ENCODE measurements around the gene SLC16A8. TPM values are rescaled to one million over a fixed set of nuclear protein-coding genes. Genes with fewer than 3 reads are reported as not detected.
A peak's percentile ranks its signal among the peaks of the same experiment; 100 is the strongest.

SLC16A8 gene
- not detected in 2 replicates for total RNA-seq

- Histone ChIP-seq H3K9me3 (ENCODE audit: low read depth, low read length) (no peaks in the 10 kb centered on the region), H3K79me2 (ENCODE audit: insufficient read depth, low read length) (no peaks in the 10 kb centered on the region), H3K27me3 (ENCODE audit: insufficient read depth, low read length) (peaks cover 19% of the 10 kb centered on the region), H3K27ac (ENCODE audit: low read depth, low read length) (no peak within 1 kb of the TSS), H3K4me1 (ENCODE audit: insufficient read depth, low read length) (peaks cover 4% of the 10 kb centered on the region), H3K4me3 (ENCODE audit: insufficient read depth, low read length) (no peak within 1 kb of the TSS), H3K36me3 (ENCODE audit: insufficient read depth, low read length) (no peaks in the 10 kb centered on the region), H3K4me2 (ENCODE audit: insufficient read depth, low read length) (no peak within 1 kb of the TSS), H4K20me1 (ENCODE audit: insufficient read depth, low read length) (peaks cover 3% of the 10 kb centered on the region), H2AFZ (ENCODE audit: low read length) (no peak within 1 kb of the TSS)
- no peak for TF ChIP-seq CTCF (IDR thresholded peaks at IDR 0.05; ENCODE audit: extremely low read depth, low read depth, low read length)
- DNase-seq (ENCODE audit: insufficient read length, low spot score, missing footprints), result peak; percentile 75
These were observed at the start of gene SLC16A8 for GRCh38 chr22:38083931-38084631. Gene SLC16A8, minus strand, starts transcription at chr22:38084184. Its CDS starts 1,311 bp downstream, at chr22:38082873.

GRCh38 chr22:38133331-38133730, 49.3 kb upstream of the SLC16A8 start:
- TF ChIP-seq CTCF (IDR thresholded peaks at IDR 0.05; ENCODE audit: extremely low read depth, low read depth, low read length), result no peak
- no peak overlapping the region for H3K4me2 ChIP-seq (ENCODE audit: insufficient read depth, low read length)
- no peak overlapping the region for H3K27ac ChIP-seq (ENCODE audit: low read depth, low read length)
- H3K36me3 ChIP-seq (ENCODE audit: insufficient read depth, low read length), result no peaks in the 10 kb centered on the region
- no peak for DNase-seq (ENCODE audit: insufficient read length, low spot score, missing footprints)
- H3K79me2 ChIP-seq (ENCODE audit: insufficient read depth, low read length), result no peaks in the 10 kb centered on the region
- H3K4me1 ChIP-seq (ENCODE audit: insufficient read depth, low read length), result peaks cover 13% of the 10 kb centered on the region
- no peak overlapping the region for H2AFZ ChIP-seq (ENCODE audit: low read length)
- H4K20me1 ChIP-seq (ENCODE audit: insufficient read depth, low read length), result no peaks in the 10 kb centered on the region
- H3K27me3 ChIP-seq (ENCODE audit: insufficient read depth, low read length), result no peaks in the 10 kb centered on the region
- H3K9me3 ChIP-seq (ENCODE audit: low read depth, low read length), result no peaks in the 10 kb centered on the region
- no peak overlapping the region for H3K4me3 ChIP-seq (ENCODE audit: insufficient read depth, low read length)

- Histone ChIP-seq H3K27ac (ENCODE audit: low read depth, low read length) (no peak overlapping the region), H4K20me1 (ENCODE audit: insufficient read depth, low read length) (no peaks in the 10 kb centered on the region), H3K79me2 (ENCODE audit: insufficient read depth, low read length) (no peaks in the 10 kb centered on the region), H3K9me3 (ENCODE audit: low read depth, low read length) (no peaks in the 10 kb centered on the region), H3K27me3 (ENCODE audit: insufficient read depth, low read length) (no peaks in the 10 kb centered on the region), H2AFZ (ENCODE audit: low read length) (no peak overlapping the region), H3K4me2 (ENCODE audit: insufficient read depth, low read length) (no peak overlapping the region), H3K36me3 (ENCODE audit: insufficient read depth, low read length) (no peaks in the 10 kb centered on the region), H3K4me1 (ENCODE audit: insufficient read depth, low read length) (peaks cover 13% of the 10 kb centered on the region), H3K4me3 (ENCODE audit: insufficient read depth, low read length) (no peak overlapping the region)
- no peak for TF ChIP-seq CTCF (IDR thresholded peaks at IDR 0.05; ENCODE audit: extremely low read depth, low read depth, low read length)
- no peak for DNase-seq (ENCODE audit: insufficient read length, low spot score, missing footprints)
These were observed 48.8 kb upstream of the SLC16A8 start for GRCh38 chr22:38132794-38133193.

GRCh38 chr22:38132136-38132535, 48.2 kb upstream of the SLC16A8 start:
- H3K27me3 ChIP-seq (ENCODE audit: insufficient read depth, low read length), result no peaks in the 10 kb centered on the region
- no peak overlapping the region for H3K4me2 ChIP-seq (ENCODE audit: insufficient read depth, low read length)
- no peaks in the 10 kb centered on the region for H3K9me3 ChIP-seq (ENCODE audit: low read depth, low read length)
- H3K4me1 ChIP-seq (ENCODE audit: insufficient read depth, low read length), result peaks cover 13% of the 10 kb centered on the region
- no peaks in the 10 kb centered on the region for H3K79me2 ChIP-seq (ENCODE audit: insufficient read depth, low read length)
- no peak overlapping the region for H3K4me3 ChIP-seq (ENCODE audit: insufficient read depth, low read length)
- TF ChIP-seq CTCF (IDR thresholded peaks at IDR 0.05; ENCODE audit: extremely low read depth, low read depth, low read length), result no peak
- H3K36me3 ChIP-seq (ENCODE audit: insufficient read depth, low read length), result no peaks in the 10 kb centered on the region
- DNase-seq (ENCODE audit: insufficient read length, low spot score, missing footprints), result peak; percentile 69
- H4K20me1 ChIP-seq (ENCODE audit: insufficient read depth, low read length), result no peaks in the 10 kb centered on the region
- H2AFZ ChIP-seq (ENCODE audit: low read length), result no peak overlapping the region
- no peak overlapping the region for H3K27ac ChIP-seq (ENCODE audit: low read depth, low read length)

Data from osteoblast (primary cell).